Tibial artery (tissue), 4 donors: Measurements from ENCODE around the gene ADAM15.

Source experiments
- DNase-seq, 2 donors: peaks; one replicate each; pipeline ENCODE4 v3.0.0-alpha.2; 2019
- H3K27ac ChIP-seq, 2 donors: fragments of 200-600 bp; sonication (generic) in 1 of 2; 1 replicate in 1 of 2; 2 replicates in 1 of 2; pipeline ENCODE4 v1.5.1; 2018 to 2019; ENCODE audit warnings: mild to moderate bottlenecking in 1 of 2
- H3K27me3 ChIP-seq, 2 donors: fragments of 200-600 bp; sonication (generic) in 1 of 2; one replicate each; pipeline versions ENCODE4 v1.5.1 to v1.6.0; 2016 to 2019
- H3K36me3 ChIP-seq, 3 donors: fragments of 200-600 bp; sonication (generic) in 2 of 3; one replicate each; pipeline ENCODE4 v1.5.1; 2016 to 2019; ENCODE audit warnings: mild to moderate bottlenecking in 2 of 3
- H3K4me1 ChIP-seq, 4 donors: fragments of 200-600 bp; sonication (generic) in 2 of 4; 1 replicate in 3 of 4; 2 replicates in 1 of 4; pipeline ENCODE4 v1.5.1; 2016 to 2019
- H3K4me3 ChIP-seq, 2 donors: fragments of 200-600 bp; sonication (generic) in 1 of 2; 1 replicate in 1 of 2; 2 replicates in 1 of 2; pipeline ENCODE4 v1.5.1; 2018 to 2019; ENCODE audit warnings: mild to moderate bottlenecking in 2 of 2
- H3K9me3 ChIP-seq, 3 donors: fragments of 200-600 bp; sonication (generic) in 1 of 3; one replicate each; pipeline ENCODE4 v1.5.1; 2016 to 2019
- intact Hi-C: fragments of 100-400 bp; cut with DNase I; formaldehyde crosslinking; loops from one replicate; pipeline ENCODE4 v1.15.0; 2023; ENCODE audit warnings: low total_unique reads
- TF ChIP-seq, protein P1 (sequence below), 2 experiments: fragments of 200-600 bp in 1 of 2; fragments of 450-650 bp in 1 of 2; IDR thresholded peaks; one replicate each; pipeline ENCODE4 v1.5.1; 2017 to 2019; ENCODE audit warnings: antibody characterized with exemption in 2 of 2, mild to moderate bottlenecking in 1 of 2, moderate library complexity in 1 of 2

Gene ADAM15

DNA sequence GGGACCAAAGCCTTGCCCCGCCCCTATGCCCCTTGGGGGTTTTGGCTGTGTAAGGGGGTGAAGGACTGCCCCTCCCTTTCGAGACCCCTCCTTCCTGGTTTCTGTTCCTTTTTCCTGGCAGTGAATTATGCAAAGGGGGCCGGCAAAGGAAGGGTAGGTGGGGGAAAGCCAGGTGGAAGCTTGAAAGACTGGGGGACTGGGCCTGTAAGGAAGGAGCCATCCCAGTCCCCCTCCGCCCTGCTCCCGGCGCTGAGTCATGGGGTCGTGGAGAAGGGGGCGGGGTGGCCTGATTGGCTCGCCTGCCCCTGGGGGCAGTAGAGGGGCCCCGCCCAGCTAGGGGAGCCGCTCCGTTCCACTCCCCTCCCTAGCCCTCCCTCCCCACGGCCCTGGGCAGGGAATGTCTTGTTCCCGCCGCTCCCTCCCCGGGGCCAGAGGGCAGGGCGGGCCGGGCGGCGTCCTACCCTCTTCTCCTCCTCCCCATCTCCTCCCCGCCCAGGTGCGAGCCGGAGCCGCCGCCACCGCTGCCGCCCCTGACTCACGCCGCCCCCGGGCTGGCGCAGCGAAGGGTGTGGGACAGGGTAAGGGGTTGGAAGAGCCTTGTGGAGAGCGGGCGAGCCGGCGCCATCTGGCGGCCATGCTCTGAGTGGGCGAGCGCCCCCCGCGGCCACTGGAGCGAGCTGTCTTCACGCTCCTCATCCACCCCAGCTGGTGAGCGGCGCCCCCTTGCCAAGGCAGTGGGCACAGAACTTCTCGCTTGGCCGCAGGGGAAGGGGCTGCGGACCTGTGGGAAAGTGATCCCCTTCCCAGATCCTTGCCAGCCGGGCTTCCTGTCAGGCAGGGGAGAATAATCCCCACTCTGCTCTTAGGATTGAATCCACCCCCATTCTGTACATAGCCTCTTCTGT lies 33.8 kb upstream of the ADAM15 start:
- TF ChIP-seq, protein P1, sequence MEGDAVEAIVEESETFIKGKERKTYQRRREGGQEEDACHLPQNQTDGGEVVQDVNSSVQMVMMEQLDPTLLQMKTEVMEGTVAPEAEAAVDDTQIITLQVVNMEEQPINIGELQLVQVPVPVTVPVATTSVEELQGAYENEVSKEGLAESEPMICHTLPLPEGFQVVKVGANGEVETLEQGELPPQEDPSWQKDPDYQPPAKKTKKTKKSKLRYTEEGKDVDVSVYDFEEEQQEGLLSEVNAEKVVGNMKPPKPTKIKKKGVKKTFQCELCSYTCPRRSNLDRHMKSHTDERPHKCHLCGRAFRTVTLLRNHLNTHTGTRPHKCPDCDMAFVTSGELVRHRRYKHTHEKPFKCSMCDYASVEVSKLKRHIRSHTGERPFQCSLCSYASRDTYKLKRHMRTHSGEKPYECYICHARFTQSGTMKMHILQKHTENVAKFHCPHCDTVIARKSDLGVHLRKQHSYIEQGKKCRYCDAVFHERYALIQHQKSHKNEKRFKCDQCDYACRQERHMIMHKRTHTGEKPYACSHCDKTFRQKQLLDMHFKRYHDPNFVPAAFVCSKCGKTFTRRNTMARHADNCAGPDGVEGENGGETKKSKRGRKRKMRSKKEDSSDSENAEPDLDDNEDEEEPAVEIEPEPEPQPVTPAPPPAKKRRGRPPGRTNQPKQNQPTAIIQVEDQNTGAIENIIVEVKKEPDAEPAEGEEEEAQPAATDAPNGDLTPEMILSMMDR (IDR thresholded peaks at IDR 0.05): peak; percentile 99
- Histone ChIP-seq H3K27me3 (no peaks in the 10 kb centered on the region), H3K9me3 (no peaks in the 10 kb centered on the region), H3K4me3 (peak overlapping the region; percentile 47 to 59), H3K36me3 (peaks cover 0 to 34% (median 24%) of the 10 kb centered on the region in 3 donors), H3K27ac (peak overlapping the region; percentile 83 to 88), H3K4me1 (peaks cover 0 to 31% (median 24%) of the 10 kb centered on the region in 4 donors)
- intact Hi-C loops: loop anchor here (5.0 kb wide), 1 partner anchor 55 kb away; the partner anchor contains the start of gene PYGO2
- peak; percentile 80 to 96 for DNase-seq

GRCh38 chr1:155017946-155018316 lies 33.2 kb upstream of the ADAM15 start:
- Histone ChIP-seq H3K27me3 (no peaks in the 10 kb centered on the region), H3K9me3 (no peaks in the 10 kb centered on the region), H3K4me3 (peak overlapping the region; percentile 47 to 59), H3K27ac (peak overlapping the region; percentile 83 to 88), H3K36me3 (peaks cover 0 to 34% (median 24%) of the 10 kb centered on the region in 3 donors), H3K4me1 (peaks cover 0 to 25% (median 19%) of the 10 kb centered on the region in 4 donors)
- TF ChIP-seq, protein P1 (IDR thresholded peaks at IDR 0.05): no peak
- DNase-seq: peak in 1 of 2 donors; percentile 65
- intact Hi-C loops: loop anchor here (5.0 kb wide), 1 partner anchor 56 kb away; the partner anchor contains the start of gene PYGO2

GRCh38 chr1:155018617-155019348 lies 32.3 kb upstream of the ADAM15 start:
- H3K9me3 ChIP-seq: no peaks in the 10 kb centered on the region
- H3K27ac ChIP-seq: peak overlapping the region in 1 of 2 donors; percentile 83
- DNase-seq: peak in 1 of 2 donors; percentile 59
- H3K4me1 ChIP-seq: peaks cover 0 to 20% (median 18%) of the 10 kb centered on the region in 4 donors
- TF ChIP-seq, protein P1 (IDR thresholded peaks at IDR 0.05): no peak
- peaks cover 0 to 29% (median 24%) of the 10 kb centered on the region in 3 donors for H3K36me3 ChIP-seq
- no peak overlapping the region for H3K4me3 ChIP-seq
- intact Hi-C loops: loop anchor here (5.0 kb wide), 1 partner anchor 56 kb away; the partner anchor contains the start of gene PYGO2
- no peaks in the 10 kb centered on the region for H3K27me3 ChIP-seq

DNA sequence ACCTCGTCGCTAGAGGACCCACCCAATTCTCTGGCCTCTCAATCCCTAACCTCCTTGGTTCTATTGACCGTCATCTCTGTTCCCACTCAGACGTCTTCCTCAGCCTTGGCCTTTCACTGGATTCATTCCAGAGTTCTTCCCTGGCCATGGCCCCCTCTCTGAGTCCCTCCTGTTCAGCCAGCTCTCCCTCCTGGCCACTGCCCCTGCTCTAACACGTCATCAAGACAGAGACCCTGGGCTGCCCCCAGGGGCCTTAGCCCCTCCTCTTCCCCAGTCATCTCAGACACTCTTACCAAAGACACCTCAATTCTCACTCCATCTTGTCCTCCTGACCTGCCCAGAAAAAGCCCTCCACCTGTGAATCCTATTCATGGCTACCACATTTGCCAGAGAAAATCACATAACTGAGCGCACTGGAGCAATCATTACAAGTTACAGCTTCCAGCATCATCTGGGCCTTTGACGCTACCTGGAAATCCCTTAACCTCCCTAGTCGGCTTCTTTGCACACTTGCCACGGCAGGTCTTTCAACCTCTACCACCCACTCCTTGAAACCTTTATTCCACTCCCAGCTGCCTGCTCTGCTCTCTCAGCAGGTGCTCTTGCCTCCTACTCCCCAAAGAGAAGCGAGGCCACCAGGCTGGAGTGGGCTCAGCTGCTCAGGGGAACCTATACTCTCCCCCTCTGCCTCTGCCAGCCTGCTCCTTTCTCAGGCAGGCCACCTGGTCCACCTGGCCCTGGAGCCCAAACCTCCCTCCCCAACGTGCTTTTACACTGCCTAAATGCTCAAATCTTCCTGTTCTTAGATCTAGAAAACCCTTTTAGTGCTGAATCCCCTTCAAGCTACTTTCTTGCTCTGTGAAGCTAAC lies 31.5 kb upstream of the ADAM15 start:
- peaks cover 0 to 21% (median 20%) of the 10 kb centered on the region in 3 donors for H3K36me3 ChIP-seq
- TF ChIP-seq, protein P1 (IDR thresholded peaks at IDR 0.05): no peak
- no peaks in the 10 kb centered on the region for H3K27me3 ChIP-seq
- intact Hi-C loops: loop anchor here (5.0 kb wide), 1 partner anchor 57 kb away; the partner anchor contains the start of gene PYGO2
- DNase-seq: peak in 1 of 2 donors; percentile 56
- H3K4me3 ChIP-seq: no peak overlapping the region
- peaks cover 0 to 20% (median 18%) of the 10 kb centered on the region in 4 donors for H3K4me1 ChIP-seq
- H3K9me3 ChIP-seq: no peaks in the 10 kb centered on the region
- no peak overlapping the region for H3K27ac ChIP-seq
